ENCODE data around the gene SLC6A19. TPM values are rescaled to one million over a fixed set of nuclear protein-coding genes. Genes with fewer than 3 reads are reported as not detected.

The SLC6A19 gene
- total and polyA plus RNA-seq, 4 donors = 0.17 to 4.9 (median 0.91) TPM

- no peak overlapping the region for H3K4me3 ChIP-seq (ENCODE audit: low read depth in 1 of 3, low read length in 3 of 3)
- DNase-seq (ENCODE audit: low spot score) = no peak
- TF ChIP-seq EGR1 (IDR thresholded peaks at IDR 0.05; ENCODE audit: low read depth in 2 of 2) (no peak), HNF4G (IDR thresholded peaks at IDR 0.05) (no peak), REST (IDR thresholded peaks at IDR 0.05) (no peak), JUND (IDR thresholded peaks at IDR 0.05) (no peak)
- H3K36me3 ChIP-seq (ENCODE audit: control insufficient read depth in 4 of 4, insufficient read depth in 3 of 4, low read depth in 1 of 4, low read length in 3 of 4) = no peaks in the 10 kb centered on the region
- H3K27me3 ChIP-seq (ENCODE audit: control insufficient read depth in 4 of 4, insufficient read depth in 4 of 4, low read length in 3 of 4) = no peaks in the 10 kb centered on the region
- no peak overlapping the region for H3K27ac ChIP-seq (ENCODE audit: low read depth in 1 of 2, low read length in 2 of 2)
- 77% methylated on average over 24 of the region's 24 CpGs for WGBS
- no peaks in the 10 kb centered on the region for H3K4me1 ChIP-seq (ENCODE audit: control insufficient read depth in 4 of 4, insufficient read depth in 4 of 4, low read length in 3 of 4)
- no peak overlapping the region for H3K9ac ChIP-seq (ENCODE audit: low read depth in 1 of 2, low read length in 2 of 2)
- peaks cover 0 to 2% (median 0%) of the 10 kb centered on the region in 4 donors for H3K9me3 ChIP-seq (ENCODE audit: control insufficient read depth in 4 of 4, low read length in 3 of 4)
Measured at GRCh38 chr5:1217596-1218206, 16.3 kb downstream of the SLC6A19 start.

GRCh38 chr5:1218351-1219080 lies 17.1 kb downstream of the SLC6A19 start:
- Histone ChIP-seq H3K9me3 (ENCODE audit: control insufficient read depth in 4 of 4, low read length in 3 of 4) (peaks cover 0 to 2% (median 0%) of the 10 kb centered on the region in 4 donors), H3K9ac (ENCODE audit: low read depth in 1 of 2, low read length in 2 of 2) (no peak overlapping the region), H3K36me3 (ENCODE audit: control insufficient read depth in 4 of 4, insufficient read depth in 3 of 4, low read depth in 1 of 4, low read length in 3 of 4) (no peaks in the 10 kb centered on the region), H3K27ac (ENCODE audit: low read depth in 1 of 2, low read length in 2 of 2) (no peak overlapping the region), H3K27me3 (ENCODE audit: control insufficient read depth in 4 of 4, insufficient read depth in 4 of 4, low read length in 3 of 4) (no peaks in the 10 kb centered on the region), H3K4me3 (ENCODE audit: low read depth in 1 of 3, low read length in 3 of 3) (no peak overlapping the region), H3K4me1 (ENCODE audit: control insufficient read depth in 4 of 4, insufficient read depth in 4 of 4, low read length in 3 of 4) (no peaks in the 10 kb centered on the region)
- TF ChIP-seq RXRA (IDR thresholded peaks at IDR 0.05) = no peak
- TF ChIP-seq SP1 (IDR thresholded peaks at IDR 0.05) = no peak
- TF ChIP-seq MAX (IDR thresholded peaks at IDR 0.05) = no peak
- no peak for TF ChIP-seq NR2F2 (IDR thresholded peaks at IDR 0.05)
- no peak for TF ChIP-seq HNF4A (conservative IDR thresholded peaks at IDR 0.05)
- TF ChIP-seq FOXA1 (IDR thresholded peaks at IDR 0.05) = no peak
- no peak for TF ChIP-seq ZBTB33 (IDR thresholded peaks at IDR 0.05)
- TF ChIP-seq REST (IDR thresholded peaks at IDR 0.05) = no peak
- no peak for TF ChIP-seq JUND (IDR thresholded peaks at IDR 0.05)
- TF ChIP-seq CTCF (IDR thresholded peaks at IDR 0.05; ENCODE audit: low read depth, low read length, missing input control) = no peak
- no peak for TF ChIP-seq EGR1 (IDR thresholded peaks at IDR 0.05; ENCODE audit: low read depth in 2 of 2)
- TF ChIP-seq GABPA (IDR thresholded peaks at IDR 0.05 in 1 of 2, conservative IDR thresholded peaks at IDR 0.05 in 1 of 2) = no peak
- TF ChIP-seq YY1 (IDR thresholded peaks at IDR 0.05) = no peak
- no peak for TF ChIP-seq ATF3 (IDR thresholded peaks at IDR 0.05)
- no peak for TF ChIP-seq TAF1 (conservative IDR thresholded peaks at IDR 0.05)
- 90% methylated on average over 38 of the region's 38 CpGs for WGBS
- DNase-seq (ENCODE audit: low spot score) = no peak
